ENCODE results near the gene MS4A5.
"Not testable (repeated sequence)": the region's sequence is repeated elsewhere in the genome, so short reads cannot be mapped to it uniquely, and the experiment has no call there.

The MS4A5 gene, protein sequence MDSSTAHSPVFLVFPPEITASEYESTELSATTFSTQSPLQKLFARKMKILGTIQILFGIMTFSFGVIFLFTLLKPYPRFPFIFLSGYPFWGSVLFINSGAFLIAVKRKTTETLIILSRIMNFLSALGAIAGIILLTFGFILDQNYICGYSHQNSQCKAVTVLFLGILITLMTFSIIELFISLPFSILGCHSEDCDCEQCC

GRCh38 chr11:60429272-60429671 is at the start of gene MS4A5:
MS4A5 (plus strand) TSS chr11:60429572; CDS start chr11:60429675, 103 bp downstream.
- no peak for DNase-seq

GRCh38 chr11:60389279-60389910 is 40.0 kb upstream of the MS4A5 start:
- no peak for DNase-seq

DNA sequence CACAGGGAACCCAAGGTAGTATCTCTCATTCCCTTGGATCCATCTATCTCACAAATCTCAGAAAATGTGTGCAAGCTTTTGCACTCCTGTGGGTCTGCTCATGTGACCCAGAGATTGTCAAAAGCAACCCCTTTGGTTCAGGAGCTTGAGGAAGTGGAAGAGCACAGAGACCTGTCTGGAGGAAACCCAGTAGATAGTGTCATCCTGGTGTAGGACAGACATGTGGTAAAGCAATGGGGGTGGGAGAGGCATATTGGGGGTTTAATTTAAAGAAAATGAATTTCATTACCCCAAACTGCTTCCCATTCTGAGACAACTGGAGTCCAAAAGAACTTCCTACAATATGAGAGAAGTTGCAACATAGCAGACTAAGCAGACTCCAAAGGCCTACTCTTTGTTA is 39.0 kb upstream of the MS4A5 start:
- DNase-seq, result no peak

GRCh38 chr11:60392361-60392760 is 37.0 kb upstream of the MS4A5 start:
- no peak for DNase-seq

DNA sequence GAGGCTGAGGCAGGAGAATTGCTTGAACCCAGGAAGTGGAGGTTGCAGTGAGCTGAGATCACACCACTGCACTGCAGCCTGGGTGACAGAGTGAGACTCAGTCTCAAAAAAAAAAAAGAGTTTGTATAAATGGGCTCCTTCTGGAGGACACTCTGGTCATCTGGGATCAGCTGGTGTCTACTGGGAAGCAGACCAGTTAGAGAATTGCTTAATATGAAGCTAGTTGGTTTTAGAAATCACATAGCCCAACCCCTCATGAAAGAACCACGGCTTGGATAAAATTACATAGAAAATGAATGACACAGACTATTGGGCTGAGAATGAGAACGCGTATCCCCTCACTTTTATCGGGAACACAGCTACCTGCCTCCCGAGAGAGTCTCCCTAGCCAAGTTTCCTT is 36.4 kb upstream of the MS4A5 start:
- no peak for DNase-seq

DNA sequence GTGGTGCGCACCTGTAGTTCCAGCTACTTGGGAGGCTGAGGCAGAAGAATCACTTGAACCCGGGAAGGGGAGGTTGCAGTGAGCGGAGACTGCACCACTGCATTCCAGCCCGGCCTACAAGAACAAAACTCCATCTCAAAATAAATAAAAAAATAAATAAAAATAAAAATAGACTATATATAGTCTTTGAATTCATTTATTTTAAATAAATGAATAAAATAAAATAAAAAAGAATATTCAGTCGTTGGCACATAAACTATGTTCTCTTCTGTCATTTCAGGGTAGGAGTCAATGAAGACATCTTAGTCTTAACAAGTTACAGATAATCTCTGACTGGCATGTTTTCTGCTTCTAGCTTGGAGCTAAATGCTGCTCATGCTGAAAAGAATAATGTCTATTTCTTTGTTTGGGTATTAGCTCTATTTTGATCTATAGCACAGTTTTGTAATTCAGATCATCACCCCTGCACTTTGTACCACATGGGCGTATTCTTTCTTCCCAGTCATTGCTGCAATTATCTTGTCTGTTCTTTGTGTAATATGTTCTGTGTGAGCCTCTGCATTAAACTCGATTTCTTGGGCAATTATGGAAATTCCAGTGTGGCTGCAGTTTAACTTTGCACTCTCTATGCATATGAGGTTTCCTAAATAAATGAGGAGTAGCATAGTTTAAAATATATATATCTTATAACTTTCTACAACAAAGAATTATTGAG is 34.5 kb upstream of the MS4A5 start:
- DNase-seq, result no peak

- no peak for DNase-seq
These were observed 33.0 kb upstream of the MS4A5 start, which contains the start of gene MS4A14 for GRCh38 chr11:60396382-60396781. MS4A14 (plus strand) TSS chr11:60396459; CDS start chr11:60396579, 120 bp downstream.

- no peak for DNase-seq
These were observed 32.6 kb upstream of the MS4A5 start for GRCh38 chr11:60396799-60397198.

GRCh38 chr11:60420015-60420414 is 9.4 kb upstream of the MS4A5 start:
- no peak for DNase-seq

DNA sequence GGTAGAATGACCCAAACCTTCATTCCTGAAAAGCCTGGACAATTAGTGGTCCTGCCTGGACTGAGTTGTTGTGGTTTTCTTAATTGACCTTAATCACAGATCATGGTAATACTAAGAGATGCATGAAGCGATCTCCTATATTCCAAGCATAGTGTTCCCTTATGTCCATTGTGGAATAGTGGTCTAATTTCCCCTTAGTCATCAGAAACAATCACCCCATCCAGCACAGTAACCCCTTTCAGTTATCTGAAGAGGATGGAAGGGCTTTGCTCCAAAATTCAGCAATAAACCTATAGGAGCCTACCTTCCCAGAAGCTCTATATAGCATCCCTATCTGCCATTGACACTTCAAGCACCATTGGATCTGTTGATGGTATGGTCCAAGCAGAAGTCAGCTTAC is 6.8 kb upstream of the MS4A5 start:
- no peak for DNase-seq

DNA sequence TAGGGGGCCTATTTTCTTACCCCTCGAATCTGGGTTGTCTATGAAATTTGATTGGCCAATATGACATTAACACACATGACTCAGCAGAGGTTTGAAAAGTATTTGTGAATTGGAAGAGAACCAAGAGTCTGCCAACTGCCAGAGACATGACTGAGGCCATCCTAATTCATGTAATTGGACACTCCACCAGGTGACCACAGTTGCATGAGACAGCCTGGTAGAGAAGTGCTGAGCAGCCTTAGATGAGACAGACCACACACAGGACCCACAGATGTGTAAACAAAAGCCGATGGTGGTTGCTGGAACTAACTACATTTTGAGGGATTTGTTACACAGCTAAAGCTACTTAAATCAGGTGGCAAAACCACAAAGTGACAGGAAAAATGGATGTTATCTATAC is 855 bp upstream of the MS4A5 start:
- DNase-seq, result no peak

- no peak for DNase-seq
These were observed 1.9 kb downstream of the MS4A5 start for GRCh38 chr11:60431251-60431650.

DNA sequence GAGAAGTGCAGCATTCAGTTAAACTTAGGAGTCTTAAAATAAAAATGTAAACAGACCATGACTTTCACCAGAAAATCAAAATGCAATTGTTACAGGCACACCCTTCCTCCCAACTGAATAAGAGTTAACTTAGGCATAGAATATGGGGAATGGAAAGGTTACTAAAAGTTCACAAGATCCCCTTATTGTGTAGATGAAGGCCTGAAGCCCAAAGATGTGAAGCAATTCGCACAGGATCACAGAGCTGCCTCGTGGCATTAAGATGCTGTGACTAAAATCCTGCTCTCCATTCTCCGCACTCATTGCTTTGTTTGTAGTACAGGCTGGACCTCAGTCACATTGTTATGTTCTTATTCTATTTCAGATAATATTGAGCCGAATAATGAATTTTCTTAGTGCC is 4.0 kb downstream of the MS4A5 start:
- no peak for DNase-seq

DNA sequence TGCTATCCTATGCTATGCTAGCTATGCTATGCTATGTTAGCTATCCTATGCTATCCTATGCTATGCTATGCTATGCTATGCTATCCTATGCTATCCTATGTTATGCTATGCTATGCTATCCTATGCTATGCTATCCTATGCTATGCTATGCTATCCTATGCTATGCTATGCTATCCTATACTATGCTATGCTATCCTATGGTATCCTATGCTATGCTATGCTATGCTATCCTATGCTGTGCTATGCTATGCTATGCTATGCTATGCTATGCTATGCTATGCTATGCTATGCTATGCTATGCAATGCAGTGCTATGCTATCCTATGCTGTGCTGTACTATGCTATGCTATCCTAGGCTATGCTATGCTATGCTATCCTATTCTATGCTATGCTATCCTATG is 17.7 kb downstream of the MS4A5 start:
- no peak for DNase-seq

GRCh38 chr11:60447846-60448245 is 18.5 kb downstream of the MS4A5 start:
- no peak for DNase-seq

- DNase-seq, result not testable (repeated sequence)
These were observed 21.8 kb downstream of the MS4A5 start for GRCh38 chr11:60451185-60451584.

GRCh38 chr11:60454212-60454611 is 24.8 kb downstream of the MS4A5 start:
- no peak for DNase-seq

DNA sequence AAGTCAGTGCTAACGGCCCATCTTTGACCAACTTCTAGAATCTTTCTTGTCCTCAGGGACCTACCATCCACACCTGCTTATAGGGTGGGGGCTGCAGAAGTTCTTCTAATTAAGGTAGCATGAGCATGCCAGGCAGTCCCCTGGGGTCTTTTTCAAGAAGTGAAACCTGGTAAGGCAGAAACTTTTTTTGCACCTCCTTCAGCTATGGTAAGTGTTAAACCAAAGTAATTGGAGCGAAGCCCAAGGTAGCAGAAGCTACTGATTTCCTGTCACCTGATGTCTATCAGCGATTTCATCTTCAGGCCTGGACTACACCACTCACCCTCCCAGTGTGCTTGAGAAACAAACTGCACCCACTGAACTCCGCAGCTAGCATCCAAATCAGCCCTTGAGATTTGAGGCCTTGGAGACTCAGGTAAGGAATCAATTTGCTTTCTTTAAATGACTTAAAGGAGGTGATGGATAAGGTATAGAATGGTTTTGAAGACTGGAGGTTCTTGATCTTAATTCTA is 26.2 kb downstream of the MS4A5 start, which contains the start of gene MS4A1:
Gene MS4A1, plus strand, starts transcription at position 317 of the 512 bp plus-strand sequence. CDS start 6,528 bp downstream, outside the sequence.
- DNase-seq, result no peak

GRCh38 chr11:60457576-60457975 is 28.2 kb downstream of the MS4A5 start:
- DNase-seq, result no peak

- DNase-seq, result no peak
These were observed 30.0 kb downstream of the MS4A5 start for GRCh38 chr11:60459345-60459744.

DNA sequence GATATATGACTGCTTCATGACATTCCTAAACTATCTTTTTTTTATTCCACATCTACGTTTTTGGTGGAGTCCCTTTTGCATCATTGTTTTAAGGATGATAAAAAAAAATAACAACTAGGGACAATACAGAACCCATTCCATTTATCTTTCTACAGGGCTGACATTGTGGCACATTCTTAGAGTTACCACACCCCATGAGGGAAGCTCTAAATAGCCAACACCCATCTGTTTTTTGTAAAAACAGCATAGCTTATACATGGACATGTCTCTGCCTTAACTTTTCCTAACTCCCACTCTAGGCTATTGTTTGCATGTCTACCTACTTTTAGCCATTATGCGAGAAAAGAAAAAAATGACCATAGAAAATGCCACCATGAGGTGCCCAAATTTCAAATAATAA is 39.5 kb downstream of the MS4A5 start:
- no peak for DNase-seq

DNA sequence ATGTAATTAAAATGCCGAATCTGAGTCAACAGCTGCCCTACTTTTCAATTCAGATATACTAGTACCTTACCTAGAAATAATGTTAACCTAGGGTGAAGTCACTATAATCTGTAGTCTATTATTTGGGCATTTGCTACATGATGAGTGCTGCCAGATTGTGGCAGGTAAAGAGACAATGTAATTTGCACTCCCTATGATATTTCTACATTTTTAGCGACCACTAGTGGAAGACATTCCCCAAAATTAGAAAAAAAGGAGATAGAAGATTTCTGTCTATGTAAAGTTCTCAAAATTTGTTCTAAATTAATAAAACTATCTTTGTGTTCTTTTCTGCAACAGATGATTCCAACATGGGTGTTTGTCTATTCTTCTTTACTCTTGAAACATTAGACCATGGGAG is 40.4 kb downstream of the MS4A5 start:
- DNase-seq, result no peak

- no peak for DNase-seq
These were observed 47.7 kb downstream of the MS4A5 start for GRCh38 chr11:60477035-60477445.

DNA sequence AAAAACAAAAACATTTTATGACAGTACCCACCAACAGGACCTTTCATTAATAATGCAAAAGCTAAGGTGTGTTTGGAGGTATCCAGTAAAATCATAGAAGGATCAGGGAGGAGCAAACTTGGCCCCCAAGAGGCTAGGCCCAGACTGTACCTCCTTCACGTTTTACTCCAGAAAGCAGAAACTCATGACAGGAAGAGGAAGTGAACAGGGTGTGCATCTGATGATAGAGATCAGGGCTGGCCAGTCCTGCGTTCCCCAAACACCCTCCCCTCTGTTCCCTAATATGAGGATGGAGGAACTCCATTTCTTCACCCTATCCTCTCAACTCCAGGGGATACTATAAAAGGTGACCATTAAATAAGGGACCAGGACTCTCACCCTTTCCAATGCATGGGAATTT is 53.0 kb downstream of the MS4A5 start:
- no peak for DNase-seq
